Hepatocyte (in vitro differentiated cells): ENCODE measurements around the gene KHK. TPM values are rescaled to one million over a fixed set of nuclear protein-coding genes. Genes with fewer than 3 reads are reported as not detected.

Experiments
- DNase-seq: peaks from one replicate; pipeline ENCODE4 v3.0.0-alpha.2; 2016; ENCODE audit warnings: low spot score
- H2AFZ ChIP-seq: fragments of 200-600 bp; sonication (generic); 2 replicates; pipeline ENCODE4 v1.6.0; 2016; ENCODE audit warnings: antibody characterized with exemption, mild to moderate bottlenecking
- H3K27ac ChIP-seq: fragments of 200-600 bp; sonication (generic); 2 replicates; pipeline ENCODE4 v1.5.1; 2016; ENCODE audit warnings: mild to moderate bottlenecking
- H3K27me3 ChIP-seq: fragments of 200-600 bp; sonication (generic); 2 replicates; pipeline ENCODE4 v1.6.1; 2016
- H3K36me3 ChIP-seq: fragments of 200-600 bp; sonication (generic); replicated peaks from 2 replicates; pipeline ENCODE4 v1.5.1; 2016; ENCODE audit warnings: low read depth; ENCODE audit not compliant: insufficient read depth
- H3K4me1 ChIP-seq: fragments of 200-600 bp; sonication (generic); 2 replicates; pipeline ENCODE4 v1.5.1; 2016; ENCODE audit warnings: mild to moderate bottlenecking, moderate library complexity; ENCODE audit not compliant: insufficient read depth
- H3K4me2 ChIP-seq: fragments of 200-600 bp; sonication (generic); 2 replicates; pipeline ENCODE4 v1.6.0; 2016
- H3K4me3 ChIP-seq: fragments of 200-600 bp; sonication (generic); 2 replicates; pipeline ENCODE4 v1.5.1; 2016; ENCODE audit warnings: mild to moderate bottlenecking
- H3K79me2 ChIP-seq: fragments of 200-600 bp; sonication (generic); 2 replicates; pipeline ENCODE4 v1.6.0; 2017; ENCODE audit warnings: mild to moderate bottlenecking
- H3K9me2 ChIP-seq: fragments of 200-600 bp; sonication (generic); replicated peaks from 2 replicates; pipeline ENCODE4 v1.6.0; 2017; ENCODE audit warnings: mild to moderate bottlenecking; ENCODE audit not compliant: insufficient read depth
- H3K9me3 ChIP-seq: fragments of 200-600 bp; sonication (generic); 2 replicates; pipeline ENCODE4 v1.5.1; 2016; ENCODE audit warnings: low read depth, mild to moderate bottlenecking
- H4K20me1 ChIP-seq: fragments of 200-600 bp; sonication (generic); 2 replicates; pipeline ENCODE4 v1.6.0; 2016; ENCODE audit warnings: mild to moderate bottlenecking; ENCODE audit not compliant: insufficient read depth, poor library complexity, severe bottlenecking
- CTCF ChIP-seq: fragments of 200-600 bp; sonication (generic); IDR thresholded peaks from 2 replicates; pipeline ENCODE4 v1.5.1; 2016; ENCODE audit warnings: antibody characterized with exemption, mild to moderate bottlenecking; ENCODE audit not compliant: poor library complexity
- EZH2 ChIP-seq: fragments of 200-600 bp; sonication (generic); IDR thresholded peaks from 2 replicates; pipeline ENCODE4 v1.6.1; 2016; ENCODE audit warnings: antibody characterized with exemption, mild to moderate bottlenecking, borderline replicate concordance
- EZH2phosphoT487 ChIP-seq: fragments of 200-600 bp; sonication (generic); IDR thresholded peaks from one replicate; pipeline ENCODE4 v1.6.1; 2018; ENCODE audit warnings: antibody characterized with exemption, mild to moderate bottlenecking, low read depth, moderate library complexity; ENCODE audit not compliant: unreplicated experiment, severe bottlenecking
- WGBS: methylation state at CpG from one replicate; pipeline ENCODE4 v1.1.6; 2016; ENCODE audit warnings: low lambda C conversion rate; ENCODE audit errors: missing lambda C conversion rate; 5-methylcytosine and 5-hydroxymethylcytosine counted together
- polyA plus RNA-seq: library from polyadenylated mRNA; unstranded; fragments of >200 nt; fragmentation: Nextera tagmentation; extraction: Ambion mirVana; gene quantifications from 2 replicates; pipeline ENCODE4 v1.2.1, GENCODE V29; 2016
- total RNA-seq: library from RNA; depleted of rRNA; stranded (reverse); fragments of >200 nt; gene quantifications from 2 replicates; pipeline ENCODE4 v1.2.3, GENCODE V29; 2014

Gene KHK
- total and polyA plus RNA-seq, 2 experiments from 2014 or later = 28.7 to 73.1 TPM

DNA sequence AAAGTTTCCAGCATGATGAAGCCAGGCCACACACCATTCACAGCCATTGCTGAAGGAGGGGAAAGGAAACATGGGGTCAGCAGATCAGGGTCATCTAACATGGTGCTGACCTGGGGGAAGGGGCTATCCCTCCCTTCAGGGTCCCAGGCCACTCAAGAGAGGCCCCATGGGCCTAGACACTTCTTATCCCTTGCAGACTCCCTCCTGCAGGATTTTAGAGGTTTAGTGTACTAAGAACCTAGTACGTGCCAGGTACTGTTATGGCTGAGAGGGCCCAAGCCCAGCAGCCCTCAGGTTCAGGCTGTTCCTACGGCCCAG is 8.8 kb downstream of the KHK start:
- H4K20me1 ChIP-seq = no peaks in the 10 kb centered on the region
- H3K4me3 ChIP-seq = no peak overlapping the region
- H3K9me3 ChIP-seq = no peaks in the 10 kb centered on the region
- H3K27ac ChIP-seq = no peak overlapping the region
- H3K27me3 ChIP-seq = no peaks in the 10 kb centered on the region
- no peaks in the 10 kb centered on the region for H3K36me3 ChIP-seq
- peaks cover 24% of the 10 kb centered on the region for H3K4me1 ChIP-seq
- no peak overlapping the region for H2AFZ ChIP-seq
- no peak overlapping the region for H3K4me2 ChIP-seq
- DNase-seq = no peak
- no peaks in the 10 kb centered on the region for H3K9me2 ChIP-seq
- TF ChIP-seq EZH2phosphoT487 = no peak
- H3K79me2 ChIP-seq = no peaks in the 10 kb centered on the region
- WGBS = 93% methylated on average over 2 of the region's 2 CpGs

- TF ChIP-seq CTCF (no peak), EZH2phosphoT487 (no peak), EZH2 (no peak)
- Histone ChIP-seq H3K4me2 (peak overlapping the region; percentile 82), H3K9me2 (no peaks in the 10 kb centered on the region), H3K4me1 (peaks cover 24% of the 10 kb centered on the region), H2AFZ (peak overlapping the region; percentile 56), H3K79me2 (no peaks in the 10 kb centered on the region), H3K27ac (no peak overlapping the region), H3K4me3 (no peak overlapping the region), H4K20me1 (no peaks in the 10 kb centered on the region), H3K9me3 (no peaks in the 10 kb centered on the region), H3K27me3 (no peaks in the 10 kb centered on the region), H3K36me3 (no peaks in the 10 kb centered on the region)
- WGBS = 33% methylated on average over 16 of the region's 18 CpGs
- DNase-seq = peak; percentile 76
These were observed 9.4 kb downstream of the KHK start for GRCh38 chr2:27095745-27096651.

- no peaks in the 10 kb centered on the region for H3K36me3 ChIP-seq
- no peaks in the 10 kb centered on the region for H3K9me3 ChIP-seq
- no peak for DNase-seq
- H3K4me2 ChIP-seq = no peak overlapping the region
- H3K79me2 ChIP-seq = no peaks in the 10 kb centered on the region
- H3K27me3 ChIP-seq = no peaks in the 10 kb centered on the region
- TF ChIP-seq EZH2 = no peak
- no peak for TF ChIP-seq CTCF
- no peak for TF ChIP-seq EZH2phosphoT487
- H4K20me1 ChIP-seq = no peaks in the 10 kb centered on the region
- no peak overlapping the region for H3K27ac ChIP-seq
- H3K4me1 ChIP-seq = peaks cover 24% of the 10 kb centered on the region
- H3K9me2 ChIP-seq = no peaks in the 10 kb centered on the region
- 82% methylated on average over 3 of the region's 3 CpGs for WGBS
- no peak overlapping the region for H2AFZ ChIP-seq
- H3K4me3 ChIP-seq = no peak overlapping the region
These were observed 10.3 kb downstream of the KHK start for GRCh38 chr2:27096748-27097297.

- Histone ChIP-seq H3K79me2 (no peaks in the 10 kb centered on the region), H3K4me1 (peaks cover 24% of the 10 kb centered on the region), H4K20me1 (no peaks in the 10 kb centered on the region), H3K9me2 (no peaks in the 10 kb centered on the region), H2AFZ (no peak overlapping the region), H3K4me2 (no peak overlapping the region), H3K27ac (no peak overlapping the region), H3K36me3 (no peaks in the 10 kb centered on the region), H3K4me3 (no peak overlapping the region), H3K27me3 (no peaks in the 10 kb centered on the region), H3K9me3 (no peaks in the 10 kb centered on the region)
- TF ChIP-seq EZH2 (no peak), CTCF (no peak), EZH2phosphoT487 (no peak)
- 92% methylated on average over 14 of the region's 14 CpGs for WGBS
- no peak for DNase-seq
These were observed 10.8 kb downstream of the KHK start for GRCh38 chr2:27097341-27097740.
